Parathyroid adenoma (tissue), 2 donors: Measurements from ENCODE around the gene PLPPR3.

Experiments used
- H2AFZ ChIP-seq: fragments of 300-600 bp; sonication (generic); one replicate; pipeline ENCODE4 v1.7.0; 2017; ENCODE audit warnings: antibody characterized with exemption, mild to moderate bottlenecking
- H3K27ac ChIP-seq: fragments of 300-600 bp; sonication (generic); one replicate; pipeline ENCODE4 v1.7.0; 2017
- H3K27me3 ChIP-seq: fragments of 300-600 bp; sonication (generic); one replicate; pipeline ENCODE4 v1.7.0; 2017; ENCODE audit warnings: low read length; ENCODE audit not compliant: control insufficient read depth, insufficient read depth
- H3K36me3 ChIP-seq: fragments of 300-600 bp; sonication (generic); one replicate; pipeline ENCODE4 v1.7.0; 2017; ENCODE audit warnings: low read length; ENCODE audit not compliant: control insufficient read depth, insufficient read depth
- H3K4me1 ChIP-seq: fragments of 300-600 bp; sonication (generic); one replicate; pipeline ENCODE4 v1.7.0; 2017; ENCODE audit warnings: control low read depth
- H3K4me2 ChIP-seq: fragments of 300-600 bp; sonication (generic); one replicate; pipeline ENCODE4 v1.7.0; 2017; ENCODE audit warnings: low read length
- H3K4me3 ChIP-seq: fragments of 300-600 bp; sonication (generic); one replicate; pipeline ENCODE4 v1.7.0; 2017; ENCODE audit warnings: low read depth, low read length
- H3K79me2 ChIP-seq: fragments of 300-600 bp; sonication (generic); one replicate; pipeline ENCODE4 v1.7.0; 2017; ENCODE audit warnings: control low read depth
- H3K9ac ChIP-seq: fragments of 300-600 bp; sonication (generic); one replicate; pipeline ENCODE4 v1.7.0; 2017; ENCODE audit warnings: mild to moderate bottlenecking
- H3K9me3 ChIP-seq: fragments of 300-600 bp; sonication (generic); one replicate; pipeline ENCODE4 v1.7.0; 2017; ENCODE audit warnings: low read length; ENCODE audit not compliant: control insufficient read depth
- CTCF ChIP-seq: fragments of 300-600 bp; sonication (generic); IDR thresholded peaks from one replicate; pipeline ENCODE4 v1.7.0; 2017; ENCODE audit warnings: antibody characterized with exemption, mild to moderate bottlenecking
- donor health status: primary hyperparathyroidism.

The PLPPR3 gene

GRCh38 chr19:764301-764700, 57.5 kb downstream of the PLPPR3 start:
- Histone ChIP-seq H2AFZ (no peak overlapping the region), H3K9ac (no peak overlapping the region), H3K4me3 (no peak overlapping the region), H3K4me2 (no peak overlapping the region), H3K4me1 (no peaks in the 10 kb centered on the region), H3K27me3 (no peaks in the 10 kb centered on the region), H3K79me2 (no peaks in the 10 kb centered on the region), H3K27ac (no peak overlapping the region), H3K36me3 (no peaks in the 10 kb centered on the region), H3K9me3 (no peaks in the 10 kb centered on the region)
- TF ChIP-seq CTCF: no peak

GRCh38 chr19:763869-764268, 57.9 kb downstream of the PLPPR3 start:
- Histone ChIP-seq H3K27me3 (no peaks in the 10 kb centered on the region), H3K79me2 (no peaks in the 10 kb centered on the region), H3K36me3 (no peaks in the 10 kb centered on the region), H3K9me3 (no peaks in the 10 kb centered on the region), H3K4me1 (no peaks in the 10 kb centered on the region), H3K27ac (no peak overlapping the region), H3K9ac (no peak overlapping the region), H3K4me3 (no peak overlapping the region), H2AFZ (no peak overlapping the region), H3K4me2 (no peak overlapping the region)
- TF ChIP-seq CTCF: no peak

GRCh38 chr19:763181-763580, 58.6 kb downstream of the PLPPR3 start:
- H3K4me1 ChIP-seq: no peaks in the 10 kb centered on the region
- no peaks in the 10 kb centered on the region for H3K9me3 ChIP-seq
- no peaks in the 10 kb centered on the region for H3K79me2 ChIP-seq
- no peak overlapping the region for H2AFZ ChIP-seq
- no peaks in the 10 kb centered on the region for H3K27me3 ChIP-seq
- H3K27ac ChIP-seq: no peak overlapping the region
- no peak overlapping the region for H3K9ac ChIP-seq
- H3K4me2 ChIP-seq: no peak overlapping the region
- H3K4me3 ChIP-seq: no peak overlapping the region
- H3K36me3 ChIP-seq: no peaks in the 10 kb centered on the region
- TF ChIP-seq CTCF: no peak
